HepG2 (cell line): ENCODE results near the gene TTBK1. TPM values are rescaled to one million over a fixed set of nuclear protein-coding genes. Genes with fewer than 3 reads are reported as not detected.

Experiments
- AKAP8 ChIP-seq: sonication (generic); formaldehyde crosslinking; IDR thresholded peaks from 2 replicates; pipeline ENCODE4 v1.5.1; 2020; ENCODE audit warnings: mild to moderate bottlenecking, missing genetic modification reagents
- BORCS8-MEF2B ChIP-seq: sonication (generic); formaldehyde crosslinking; IDR thresholded peaks from 2 replicates; pipeline ENCODE4 v1.8.0; 2022; ENCODE audit warnings: mild to moderate bottlenecking, missing genetic modification reagents
- CBX5 ChIP-seq: sonication (generic); formaldehyde crosslinking; IDR thresholded peaks from 2 replicates; pipeline ENCODE4 v1.4.0; 2020; ENCODE audit warnings: missing genetic modification reagents, borderline replicate concordance
- DR1 ChIP-seq: sonication (generic); formaldehyde crosslinking; IDR thresholded peaks from 2 replicates; pipeline ENCODE4 v1.8.0; 2021; ENCODE audit warnings: mild to moderate bottlenecking, missing genetic modification reagents, inconsistent platforms
- ESRRA ChIP-seq: sonication (generic); formaldehyde crosslinking; IDR thresholded peaks from 2 replicates; pipeline ENCODE4 v1.5.1; 2020; ENCODE audit warnings: mild to moderate bottlenecking, low read depth, missing genetic modification reagents
- IRF2 ChIP-seq: IDR thresholded peaks from 2 replicates; pipeline ENCODE4 v1.6.1; 2018; ENCODE audit warnings: missing genetic modification reagents, missing compliant biosample characterization
- MTF2 ChIP-seq: sonication (generic); formaldehyde crosslinking; IDR thresholded peaks from 2 replicates; pipeline ENCODE4 v1.5.0; 2020; ENCODE audit warnings: missing genetic modification reagents, borderline replicate concordance
- NCOA5 ChIP-seq: sonication (generic); formaldehyde crosslinking; IDR thresholded peaks from 2 replicates; pipeline ENCODE4 v1.4.0; 2020; ENCODE audit warnings: missing genetic modification reagents
- NFKBIZ ChIP-seq: IDR thresholded peaks from 2 replicates; pipeline ENCODE4 v1.6.1; 2018; ENCODE audit warnings: missing genetic modification reagents, missing compliant biosample characterization
- RARA ChIP-seq: IDR thresholded peaks from 2 replicates; pipeline ENCODE4 v1.6.1; 2016; ENCODE audit warnings: missing genetic modification reagents, missing compliant biosample characterization
- RBM39 ChIP-seq: fragments of 200-400 bp; formaldehyde crosslinking; IDR thresholded peaks from one replicate; pipeline ENCODE4 v1.6.1; 2018; ENCODE audit warnings: antibody characterized with exemption, mild to moderate bottlenecking, low read depth, low read length; ENCODE audit not compliant: poor library complexity, severe bottlenecking
- SIX4 ChIP-seq: sonication (generic); formaldehyde crosslinking; IDR thresholded peaks from 2 replicates; pipeline ENCODE4 v1.4.0; 2020; ENCODE audit warnings: missing genetic modification reagents
- SMC3 ChIP-seq: IDR thresholded peaks from 2 replicates; pipeline ENCODE4 v1.6.1; 2011; ENCODE audit warnings: low read length, improper control_type of control experiment
- SP140L ChIP-seq: sonication (generic); formaldehyde crosslinking; IDR thresholded peaks from 2 replicates; pipeline ENCODE4 v1.4.0; 2020; ENCODE audit warnings: missing genetic modification reagents, borderline replicate concordance
- ZBTB34 ChIP-seq: sonication (generic); formaldehyde crosslinking; IDR thresholded peaks from 2 replicates; pipeline ENCODE4 v1.8.0; 2022; ENCODE audit warnings: mild to moderate bottlenecking, missing genetic modification reagents
- ZBTB7B ChIP-seq: sonication (generic); formaldehyde crosslinking; IDR thresholded peaks from 2 replicates; pipeline ENCODE4 v1.4.0; 2020; ENCODE audit warnings: missing genetic modification reagents
- polyA plus RNA-seq, 8 experiments: library from polyadenylated mRNA; depleted of rRNA in 3 of 8; stranded (reverse) in 7 of 8; unstranded in 1 of 8; fragments of >200 nt; fragmentation: Illumina TruSeq in 4 of 8; extraction: Trizol in 4 of 8; gene quantifications; 2 replicates each; pipeline versions ENCODE4 v1.2.1 to v1.2.3, GENCODE V29; 2011 to 2016; ENCODE audit warnings: low read depth in 4 of 8, missing spikeins in 1 of 8, mixed read lengths in 1 of 8; ENCODE audit not compliant: insufficient read depth in 1 of 8
- total RNA-seq, 5 experiments: library from RNA; depleted of rRNA; stranded (reverse); fragments of >200 nt; fragmentation: Illumina TruSeq; extraction: Trizol; gene quantifications; 2 replicates each; pipeline ENCODE4 v1.2.3, GENCODE V29; 2016; ENCODE audit warnings: low read depth in 1 of 5
- TF ChIP-seq, protein P1 (sequence below): sonication (generic); formaldehyde crosslinking; IDR thresholded peaks from 2 replicates; pipeline ENCODE4 v1.4.0; 2020; ENCODE audit warnings: missing genetic modification reagents, mild to moderate bottlenecking, borderline replicate concordance
- TF ChIP-seq, protein P2 (sequence below): sonication (generic); formaldehyde crosslinking; IDR thresholded peaks from 2 replicates; pipeline ENCODE4 v1.5.0; 2020; ENCODE audit warnings: missing genetic modification reagents
- TF ChIP-seq, protein P3 (sequence below): sonication (generic); formaldehyde crosslinking; IDR thresholded peaks from 2 replicates; pipeline ENCODE4 v1.4.0; 2020; ENCODE audit warnings: missing genetic modification reagents, borderline replicate concordance
- TF ChIP-seq, protein P4 (sequence below): sonication (generic); formaldehyde crosslinking; IDR thresholded peaks from 2 replicates; pipeline ENCODE4 v1.4.0; 2020; ENCODE audit warnings: low read depth, missing genetic modification reagents

Gene TTBK1
- total and polyA plus RNA-seq, 2 of the 13 experiments (the other 11 are each of a cell fraction or from before 2014, with no cell fraction given) = 0.24 to 0.33 TPM

DNA sequence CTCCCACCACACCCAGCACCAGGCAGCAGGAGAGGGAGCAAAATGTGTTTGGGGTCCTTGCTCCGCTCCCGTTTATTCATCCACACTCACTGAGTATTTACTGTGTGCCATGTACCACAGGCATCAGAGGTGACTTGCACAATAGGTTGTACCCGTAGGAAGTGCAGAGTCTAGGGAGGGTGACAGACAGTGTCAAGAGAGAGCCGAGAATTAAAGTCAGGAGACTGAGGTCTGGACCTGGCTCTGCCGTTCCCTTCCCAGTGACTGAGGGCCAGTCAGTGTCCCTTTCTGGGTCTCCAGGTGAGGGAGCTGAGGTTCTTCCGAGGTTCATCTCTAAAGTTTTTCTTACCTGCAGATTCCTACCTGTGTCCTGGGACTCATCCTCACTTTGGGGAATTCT is 22.3 kb downstream of the TTBK1 start (continued):
- TF ChIP-seq, protein P1, sequence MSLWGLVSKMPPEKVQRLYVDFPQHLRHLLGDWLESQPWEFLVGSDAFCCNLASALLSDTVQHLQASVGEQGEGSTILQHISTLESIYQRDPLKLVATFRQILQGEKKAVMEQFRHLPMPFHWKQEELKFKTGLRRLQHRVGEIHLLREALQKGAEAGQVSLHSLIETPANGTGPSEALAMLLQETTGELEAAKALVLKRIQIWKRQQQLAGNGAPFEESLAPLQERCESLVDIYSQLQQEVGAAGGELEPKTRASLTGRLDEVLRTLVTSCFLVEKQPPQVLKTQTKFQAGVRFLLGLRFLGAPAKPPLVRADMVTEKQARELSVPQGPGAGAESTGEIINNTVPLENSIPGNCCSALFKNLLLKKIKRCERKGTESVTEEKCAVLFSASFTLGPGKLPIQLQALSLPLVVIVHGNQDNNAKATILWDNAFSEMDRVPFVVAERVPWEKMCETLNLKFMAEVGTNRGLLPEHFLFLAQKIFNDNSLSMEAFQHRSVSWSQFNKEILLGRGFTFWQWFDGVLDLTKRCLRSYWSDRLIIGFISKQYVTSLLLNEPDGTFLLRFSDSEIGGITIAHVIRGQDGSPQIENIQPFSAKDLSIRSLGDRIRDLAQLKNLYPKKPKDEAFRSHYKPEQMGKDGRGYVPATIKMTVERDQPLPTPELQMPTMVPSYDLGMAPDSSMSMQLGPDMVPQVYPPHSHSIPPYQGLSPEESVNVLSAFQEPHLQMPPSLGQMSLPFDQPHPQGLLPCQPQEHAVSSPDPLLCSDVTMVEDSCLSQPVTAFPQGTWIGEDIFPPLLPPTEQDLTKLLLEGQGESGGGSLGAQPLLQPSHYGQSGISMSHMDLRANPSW (CRISPR knock-in tag) = no peak
- TF ChIP-seq AKAP8 (CRISPR knock-in tag) = no peak
- no peak for TF ChIP-seq DR1 (CRISPR knock-in tag)
- TF ChIP-seq ZBTB34 (CRISPR knock-in tag) = no peak
- no peak for TF ChIP-seq SIX4 (CRISPR knock-in tag)
- TF ChIP-seq, protein P2, sequence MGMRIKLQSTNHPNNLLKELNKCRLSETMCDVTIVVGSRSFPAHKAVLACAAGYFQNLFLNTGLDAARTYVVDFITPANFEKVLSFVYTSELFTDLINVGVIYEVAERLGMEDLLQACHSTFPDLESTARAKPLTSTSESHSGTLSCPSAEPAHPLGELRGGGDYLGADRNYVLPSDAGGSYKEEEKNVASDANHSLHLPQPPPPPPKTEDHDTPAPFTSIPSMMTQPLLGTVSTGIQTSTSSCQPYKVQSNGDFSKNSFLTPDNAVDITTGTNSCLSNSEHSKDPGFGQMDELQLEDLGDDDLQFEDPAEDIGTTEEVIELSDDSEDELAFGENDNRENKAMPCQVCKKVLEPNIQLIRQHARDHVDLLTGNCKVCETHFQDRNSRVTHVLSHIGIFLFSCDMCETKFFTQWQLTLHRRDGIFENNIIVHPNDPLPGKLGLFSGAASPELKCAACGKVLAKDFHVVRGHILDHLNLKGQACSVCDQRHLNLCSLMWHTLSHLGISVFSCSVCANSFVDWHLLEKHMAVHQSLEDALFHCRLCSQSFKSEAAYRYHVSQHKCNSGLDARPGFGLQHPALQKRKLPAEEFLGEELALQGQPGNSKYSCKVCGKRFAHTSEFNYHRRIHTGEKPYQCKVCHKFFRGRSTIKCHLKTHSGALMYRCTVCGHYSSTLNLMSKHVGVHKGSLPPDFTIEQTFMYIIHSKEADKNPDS (CRISPR knock-in tag) = no peak
- no peak for TF ChIP-seq IRF2 (CRISPR knock-in tag)
- no peak for TF ChIP-seq MTF2 (CRISPR knock-in tag)
- no peak for TF ChIP-seq SP140L
- TF ChIP-seq, protein P3, sequence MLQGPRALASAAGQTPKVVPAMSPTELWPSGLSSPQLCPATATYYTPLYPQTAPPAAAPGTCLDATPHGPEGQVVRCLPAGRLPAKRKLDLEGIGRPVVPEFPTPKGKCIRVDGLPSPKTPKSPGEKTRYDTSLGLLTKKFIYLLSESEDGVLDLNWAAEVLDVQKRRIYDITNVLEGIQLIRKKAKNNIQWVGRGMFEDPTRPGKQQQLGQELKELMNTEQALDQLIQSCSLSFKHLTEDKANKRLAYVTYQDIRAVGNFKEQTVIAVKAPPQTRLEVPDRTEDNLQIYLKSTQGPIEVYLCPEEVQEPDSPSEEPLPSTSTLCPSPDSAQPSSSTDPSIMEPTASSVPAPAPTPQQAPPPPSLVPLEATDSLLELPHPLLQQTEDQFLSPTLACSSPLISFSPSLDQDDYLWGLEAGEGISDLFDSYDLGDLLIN (CRISPR knock-in tag) = no peak
- 0 out of 2 replicates have a peak, but pooled peaks have one; percentile 30 for TF ChIP-seq ESRRA (CRISPR knock-in tag)
- TF ChIP-seq NCOA5 (CRISPR knock-in tag) = no peak
- peak; percentile 34 for TF ChIP-seq SMC3
- TF ChIP-seq RBM39 = no peak
- 0 out of 2 replicates have a peak, but pooled peaks have one; percentile 5 for TF ChIP-seq BORCS8-MEF2B (CRISPR knock-in tag)
- TF ChIP-seq RARA (CRISPR knock-in tag) = peak; percentile 69
- TF ChIP-seq ZBTB7B (CRISPR knock-in tag) = no peak; the same call in 1 of the 2 replicates
- TF ChIP-seq NFKBIZ = no peak
- TF ChIP-seq CBX5 (CRISPR knock-in tag) = 0 out of 2 replicates have a peak, but pooled peaks have one; percentile 45
- TF ChIP-seq, protein P4, sequence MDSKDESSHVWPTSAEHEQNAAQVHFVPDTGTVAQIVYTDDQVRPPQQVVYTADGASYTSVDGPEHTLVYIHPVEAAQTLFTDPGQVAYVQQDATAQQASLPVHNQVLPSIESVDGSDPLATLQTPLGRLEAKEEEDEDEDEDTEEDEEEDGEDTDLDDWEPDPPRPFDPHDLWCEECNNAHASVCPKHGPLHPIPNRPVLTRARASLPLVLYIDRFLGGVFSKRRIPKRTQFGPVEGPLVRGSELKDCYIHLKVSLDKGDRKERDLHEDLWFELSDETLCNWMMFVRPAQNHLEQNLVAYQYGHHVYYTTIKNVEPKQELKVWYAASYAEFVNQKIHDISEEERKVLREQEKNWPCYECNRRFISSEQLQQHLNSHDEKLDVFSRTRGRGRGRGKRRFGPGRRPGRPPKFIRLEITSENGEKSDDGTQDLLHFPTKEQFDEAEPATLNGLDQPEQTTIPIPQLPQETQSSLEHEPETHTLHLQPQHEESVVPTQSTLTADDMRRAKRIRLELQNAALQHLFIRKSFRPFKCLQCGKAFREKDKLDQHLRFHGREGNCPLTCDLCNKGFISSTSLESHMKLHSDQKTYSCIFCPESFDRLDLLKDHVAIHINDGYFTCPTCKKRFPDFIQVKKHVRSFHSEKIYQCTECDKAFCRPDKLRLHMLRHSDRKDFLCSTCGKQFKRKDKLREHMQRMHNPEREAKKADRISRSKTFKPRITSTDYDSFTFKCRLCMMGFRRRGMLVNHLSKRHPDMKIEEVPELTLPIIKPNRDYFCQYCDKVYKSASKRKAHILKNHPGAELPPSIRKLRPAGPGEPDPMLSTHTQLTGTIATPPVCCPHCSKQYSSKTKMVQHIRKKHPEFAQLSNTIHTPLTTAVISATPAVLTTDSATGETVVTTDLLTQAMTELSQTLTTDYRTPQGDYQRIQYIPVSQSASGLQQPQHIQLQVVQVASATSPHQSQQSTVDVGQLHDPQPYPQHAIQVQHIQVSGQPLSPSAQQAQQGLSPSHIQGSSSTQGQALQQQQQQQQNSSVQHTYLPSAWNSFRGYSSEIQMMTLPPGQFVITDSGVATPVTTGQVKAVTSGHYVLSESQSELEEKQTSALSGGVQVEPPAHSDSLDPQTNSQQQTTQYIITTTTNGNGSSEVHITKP (CRISPR knock-in tag) = no peak
